Right renal pelvis (tissue), 4 donors: ENCODE data around the gene GATAD2A. TPM values are rescaled to one million over a fixed set of nuclear protein-coding genes. Genes with fewer than 3 reads are reported as not detected.
"Not testable (repeated sequence)": the region's sequence is repeated elsewhere in the genome, so short reads cannot be mapped to it uniquely, and the experiment has no call there.

Experiments used
- DNase-seq, 4 donors: peaks; one replicate each; pipeline ENCODE4 v3.0.0-alpha.2; 2013; ENCODE audit warnings: low read depth in 4 of 4, low spot score in 3 of 4, missing footprints in 1 of 4
- polyA plus RNA-seq, 4 donors: library from polyadenylated mRNA; unstranded; fragments of 120-200 nt; gene quantifications; one replicate each; pipeline ENCODE4 v1.2.1, GENCODE V29; 2013; ENCODE audit not compliant: insufficient read length in 4 of 4

GATAD2A gene
- polyA plus RNA-seq, 4 donors, result 45.6 to 51.0 (median 49.8) TPM

DNA sequence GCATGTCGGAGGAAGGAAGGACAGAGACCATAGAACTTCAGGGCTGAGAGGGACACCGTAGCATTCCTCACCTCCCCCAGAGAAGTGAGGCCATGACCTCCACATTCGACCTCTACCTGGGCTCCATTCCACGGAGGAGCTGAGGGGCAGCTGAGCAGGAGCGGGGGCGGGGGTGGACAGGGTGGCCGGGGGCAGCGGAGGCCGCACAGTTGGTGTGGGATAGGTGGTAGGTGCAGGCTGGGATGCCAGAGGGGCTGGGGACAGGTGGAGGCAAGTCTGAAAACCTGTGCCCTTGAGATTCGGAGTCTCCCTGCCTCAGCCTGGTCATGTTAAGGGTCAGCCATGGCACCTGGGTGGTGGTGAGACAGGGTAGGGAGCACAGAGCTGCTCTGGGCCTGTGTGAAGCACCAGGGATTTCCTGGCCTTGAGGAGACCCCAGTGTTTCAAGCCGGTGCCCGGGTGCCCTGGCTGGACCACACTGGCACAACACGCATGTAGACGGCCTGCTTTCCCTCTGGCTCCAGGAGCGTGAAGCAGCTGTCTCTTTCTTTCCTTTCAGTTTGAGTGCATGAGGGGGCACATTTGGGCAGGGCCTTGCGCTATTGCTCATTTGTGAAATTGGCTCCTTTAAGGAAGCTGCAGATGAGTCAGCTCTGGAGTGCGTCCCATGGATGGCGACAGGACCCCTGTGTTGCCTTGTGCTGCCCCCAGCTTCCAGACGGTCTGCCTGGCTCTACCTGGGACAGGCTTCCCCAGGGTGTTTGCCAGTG is 58.1 kb downstream of the GATAD2A start:
- no peak for DNase-seq

DNA sequence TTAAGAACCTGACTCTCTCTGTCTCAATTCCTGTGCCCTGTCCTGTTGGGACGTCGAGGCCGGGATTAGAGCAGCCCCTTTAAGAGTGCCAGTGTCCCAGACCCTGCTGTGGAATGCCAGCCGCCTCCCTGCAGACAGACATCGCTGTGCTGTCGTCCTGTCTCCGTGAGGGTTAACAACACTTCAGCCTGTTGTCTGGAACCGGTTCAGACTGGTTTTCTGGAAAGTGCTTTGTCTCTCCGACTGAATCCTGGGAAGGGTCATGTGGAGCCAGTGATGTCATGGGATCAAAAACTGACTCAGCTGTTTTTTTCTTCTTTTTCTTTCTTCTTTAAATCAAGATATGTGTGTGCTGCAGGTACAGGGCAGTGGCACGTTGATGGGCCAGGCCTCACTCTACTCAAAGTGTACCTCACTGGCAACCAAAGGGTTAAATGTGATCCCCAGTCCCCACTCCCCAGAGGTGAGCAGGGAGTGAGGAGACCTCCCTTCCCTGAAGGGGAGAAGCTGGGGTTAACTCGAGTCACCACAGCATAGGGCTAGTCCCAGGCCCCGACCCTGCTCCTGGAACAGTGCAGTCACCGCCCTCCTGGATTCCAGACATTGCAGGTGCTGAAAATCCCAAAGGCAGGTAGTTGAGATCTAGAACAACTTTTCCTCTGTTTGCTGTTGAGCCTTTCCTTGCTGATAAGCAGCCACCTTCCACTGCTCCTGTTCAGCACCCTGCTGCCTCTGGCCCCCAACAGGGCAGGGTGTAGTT is 59.0 kb downstream of the GATAD2A start:
- DNase-seq, result peak in 2 of 4 donors; percentile 67 to 72

DNA sequence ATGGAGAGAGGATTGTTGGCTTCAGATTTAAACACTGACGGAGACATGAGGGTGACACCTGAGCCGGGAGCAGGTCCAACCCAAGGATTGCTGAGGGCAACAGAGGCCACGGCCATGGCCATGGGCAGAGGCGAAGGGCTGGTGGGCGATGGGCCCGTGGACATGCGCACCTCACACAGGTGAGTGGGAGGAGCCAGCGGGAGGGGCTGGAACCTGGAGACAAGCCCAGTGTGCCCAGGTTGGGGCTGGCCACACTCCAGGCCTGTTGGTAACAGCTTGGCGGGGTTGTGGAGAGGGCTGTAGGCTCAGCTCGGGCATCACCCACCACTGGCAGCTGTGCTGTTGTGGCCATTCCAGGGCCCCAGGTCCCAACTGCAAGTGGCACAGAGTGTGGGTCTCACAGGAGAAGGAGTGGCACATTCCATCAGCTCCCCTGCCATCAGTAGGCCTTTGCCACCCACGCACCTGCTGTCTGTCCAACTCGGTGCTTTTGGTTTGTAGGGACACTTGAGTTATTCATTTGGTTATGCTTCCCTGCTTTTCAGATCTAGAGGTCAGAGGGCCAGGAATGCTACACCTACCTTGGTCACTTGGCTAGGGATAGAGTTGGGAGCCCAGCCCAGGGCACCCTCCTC is 60.1 kb downstream of the GATAD2A start:
- no peak for DNase-seq

DNA sequence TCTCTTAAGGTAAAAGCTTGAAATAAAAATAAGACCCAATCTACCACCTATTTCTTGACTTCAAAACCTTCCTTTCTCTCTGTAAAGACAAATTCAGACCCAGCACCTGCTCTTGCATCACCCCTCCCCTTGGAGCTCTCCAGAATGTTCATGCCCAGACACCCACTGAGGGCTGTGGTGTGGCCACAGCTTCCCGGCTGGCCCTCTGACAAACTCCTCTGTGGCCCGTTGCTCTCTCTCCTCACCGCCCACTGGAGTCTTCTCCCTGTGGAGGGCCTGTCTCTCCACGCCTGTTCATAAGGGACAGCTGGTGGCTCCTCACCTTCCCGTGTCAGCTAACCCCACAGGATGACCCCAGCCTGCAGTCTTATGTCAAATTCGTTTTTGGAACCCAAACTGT is 60.7 kb downstream of the GATAD2A start:
- no peak for DNase-seq

DNA sequence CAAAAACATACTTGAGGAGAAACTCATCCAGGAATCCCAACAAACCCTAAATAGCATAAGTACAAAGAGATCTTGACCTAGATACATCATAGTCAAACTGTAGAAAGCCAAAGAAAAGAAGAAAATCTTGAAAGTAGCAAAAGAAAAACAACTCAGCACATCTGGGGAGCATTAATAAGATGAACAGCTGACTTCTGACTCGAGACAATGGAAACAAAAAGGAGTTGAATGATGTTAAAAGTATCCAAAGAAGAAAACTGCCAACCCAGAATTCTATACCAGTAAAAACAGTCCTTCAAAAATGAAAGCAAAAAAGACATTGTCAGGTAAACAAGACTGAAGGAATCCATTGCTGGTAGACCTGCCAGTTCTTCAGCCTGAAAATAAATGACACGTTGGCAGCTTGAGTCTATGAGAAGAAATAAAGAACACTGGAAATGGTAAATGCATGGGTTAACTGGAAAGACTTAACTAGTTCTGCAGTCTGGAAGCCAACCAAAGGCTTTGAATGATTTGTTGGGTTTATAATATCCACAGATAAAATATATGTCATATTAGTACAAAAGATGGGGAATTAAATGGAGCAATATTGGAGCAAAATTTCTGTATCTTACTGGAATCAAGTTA is 63.1 kb downstream of the GATAD2A start:
- DNase-seq, result no peak

DNA sequence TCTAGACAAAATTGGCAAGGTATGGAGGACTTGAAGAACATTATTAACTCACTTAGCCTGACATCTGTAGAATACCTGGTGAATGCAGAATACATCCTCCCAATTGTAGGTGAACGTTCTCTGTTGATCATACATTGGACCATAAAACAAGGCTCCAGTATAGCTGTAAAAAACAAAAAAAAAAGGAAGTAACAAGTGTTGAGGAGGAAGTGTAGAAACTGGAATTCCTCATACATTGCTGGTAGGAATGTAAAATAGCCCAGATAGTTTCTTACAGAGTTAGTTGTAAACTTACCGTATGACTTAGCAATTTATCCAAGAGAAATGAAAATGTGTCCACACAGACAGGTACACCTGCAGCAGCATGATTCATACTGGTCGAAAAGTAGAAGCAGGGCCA is 65.1 kb downstream of the GATAD2A start:
- no peak for DNase-seq

DNA sequence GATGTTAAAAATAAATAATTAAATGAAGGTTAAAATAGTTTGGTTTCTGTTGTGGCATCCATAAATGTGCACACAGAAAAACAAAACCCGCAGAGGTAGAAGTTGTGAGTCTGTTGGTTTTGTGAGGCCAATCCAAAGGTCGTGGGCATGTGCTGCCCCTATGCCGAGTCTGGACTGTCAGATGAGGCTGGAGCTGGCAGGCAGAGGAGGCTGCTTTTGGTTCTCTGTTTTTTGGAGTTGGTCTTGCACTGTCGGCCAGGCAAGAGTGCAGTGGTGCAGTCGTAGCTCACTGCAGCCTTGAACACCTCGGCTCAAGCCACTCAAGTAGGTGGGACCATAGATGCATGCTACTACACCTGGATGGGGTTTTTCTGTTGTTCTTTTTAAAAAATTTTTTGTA is 66.2 kb downstream of the GATAD2A start:
- DNase-seq, result no peak

DNA sequence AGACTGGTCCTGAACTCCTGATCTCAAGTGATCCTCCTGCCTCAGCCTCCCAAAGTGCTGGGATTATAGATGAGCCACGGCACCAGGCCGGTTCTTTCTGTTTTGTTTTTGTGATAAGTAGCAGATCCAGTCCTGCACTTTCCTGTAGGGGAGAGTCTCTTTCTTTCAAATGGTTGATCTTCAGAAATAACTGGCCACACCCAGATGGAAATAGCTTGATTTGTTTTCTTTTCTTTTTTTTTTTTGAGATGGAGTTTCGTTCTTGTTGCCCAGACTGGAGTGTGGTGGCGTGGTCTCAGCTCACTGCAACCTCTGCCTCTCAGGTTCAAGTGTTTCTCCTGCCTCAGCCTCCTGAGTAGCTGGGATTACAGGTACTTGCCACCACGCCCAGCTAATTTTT is 66.6 kb downstream of the GATAD2A start:
- not testable (repeated sequence) for DNase-seq

DNA sequence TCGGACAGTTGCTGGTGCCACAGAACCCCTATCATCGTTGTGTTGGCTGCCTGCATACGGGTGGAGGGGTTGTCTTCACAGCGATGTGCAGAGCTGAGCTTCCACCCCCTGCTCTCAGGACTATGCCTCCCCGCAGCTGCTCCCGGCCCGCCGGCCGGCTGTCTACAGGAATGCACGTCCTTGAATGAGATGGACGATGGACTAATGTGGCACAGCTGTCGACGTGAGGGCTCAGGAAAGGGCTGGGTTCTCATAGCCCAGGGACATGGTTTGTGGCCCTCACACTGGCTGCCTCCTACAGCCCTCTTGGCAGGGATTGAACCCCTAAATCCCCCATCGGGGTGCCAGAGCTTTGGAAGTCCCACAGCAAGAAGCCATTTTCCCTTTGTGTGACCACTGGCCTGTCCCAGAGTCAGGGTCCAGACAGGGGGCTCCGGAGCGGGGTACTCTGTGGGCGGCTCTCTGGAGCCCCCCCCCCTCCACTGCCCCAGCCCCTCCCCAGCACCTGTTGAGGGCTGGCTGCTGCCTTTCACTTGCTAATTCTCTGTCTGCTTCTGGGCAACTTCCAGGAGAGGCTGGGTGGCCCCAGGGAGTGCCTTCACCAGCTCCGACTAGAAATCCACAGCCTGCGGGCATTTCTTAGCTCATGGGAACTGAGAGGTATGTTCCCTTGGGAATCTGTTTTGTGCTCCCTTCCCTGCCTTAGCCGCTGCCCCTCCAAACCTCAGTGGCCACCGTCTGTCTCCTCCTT is 69.7 kb downstream of the GATAD2A start:
- no peak for DNase-seq

DNA sequence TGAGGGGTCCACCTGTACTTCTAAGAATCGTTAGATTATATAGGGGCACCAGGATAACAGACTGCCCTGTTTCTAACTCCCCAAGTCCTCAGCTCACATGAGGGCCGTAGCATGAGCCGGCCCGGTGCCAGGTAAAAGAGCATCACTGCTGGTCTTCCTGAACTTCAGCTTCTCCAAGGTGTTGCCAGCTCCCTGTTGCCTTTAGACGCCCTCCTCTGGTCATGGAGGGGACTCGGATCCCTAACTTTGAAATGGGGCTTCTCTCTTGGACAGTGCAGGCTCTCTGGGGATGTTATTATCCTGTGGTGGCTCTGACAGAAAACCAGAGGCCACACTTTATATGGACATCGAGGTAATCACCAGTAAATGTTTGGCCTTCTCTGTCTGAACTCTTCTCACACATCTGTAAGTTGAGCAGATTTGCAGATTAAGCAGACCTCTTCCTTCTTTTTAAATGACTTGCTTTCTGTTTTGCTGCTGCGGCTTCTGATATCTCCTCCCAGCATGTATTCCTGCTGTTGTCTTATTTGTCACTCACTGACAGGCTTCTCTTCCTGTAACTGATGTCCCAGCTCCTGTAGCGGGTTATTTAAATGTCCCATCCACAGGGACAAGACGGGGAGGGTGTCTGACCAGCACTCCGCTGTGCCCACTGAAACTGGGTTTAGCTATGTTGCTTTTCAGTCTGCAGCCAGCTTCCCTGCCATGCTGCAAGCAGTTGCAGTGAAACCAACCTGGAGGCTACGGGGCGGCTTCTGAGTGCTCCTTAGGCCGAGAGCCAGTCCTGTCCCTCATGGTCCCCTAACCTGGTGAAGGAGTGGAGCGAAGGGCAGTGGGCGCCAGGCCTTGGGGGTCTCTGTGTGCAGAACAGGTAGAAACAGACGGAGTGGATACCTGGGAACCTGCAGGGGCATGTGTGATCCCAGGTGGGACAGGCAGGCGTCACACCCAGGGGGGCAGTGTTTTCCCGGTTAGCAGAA is 70.7 kb downstream of the GATAD2A start:
- no peak for DNase-seq

DNA sequence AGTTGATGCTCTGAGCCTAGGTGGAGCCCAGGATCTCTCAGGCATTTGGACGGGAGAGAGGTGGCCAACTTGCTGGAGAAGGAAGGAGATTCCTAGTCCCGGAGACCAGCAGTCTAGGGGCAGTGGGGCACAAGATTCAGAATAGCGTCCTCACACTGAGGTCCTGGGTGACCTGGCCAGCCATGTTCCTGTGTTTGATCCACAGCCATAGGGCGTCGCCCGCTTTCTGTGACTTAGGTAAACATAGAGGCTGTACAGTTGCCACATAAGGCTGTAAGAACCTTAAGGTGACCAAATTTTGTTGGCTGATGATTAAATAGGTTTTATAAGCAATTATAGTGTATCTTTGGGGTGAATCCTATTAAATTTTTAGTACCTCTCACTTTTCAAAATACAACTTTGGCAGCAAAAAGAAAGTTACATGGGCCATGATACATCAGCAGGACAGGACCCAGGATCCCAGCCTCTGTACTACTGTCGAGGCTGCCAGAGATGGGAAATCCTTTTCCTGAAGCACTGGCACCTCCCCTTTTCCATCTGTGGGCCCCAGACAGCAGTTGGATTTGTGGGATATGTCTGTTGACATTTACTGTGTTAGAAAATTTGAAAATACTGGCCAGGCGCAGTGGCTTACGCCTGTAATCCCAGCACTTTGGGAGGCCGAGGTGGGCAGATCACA is 72.4 kb downstream of the GATAD2A start:
- no peak for DNase-seq

DNA sequence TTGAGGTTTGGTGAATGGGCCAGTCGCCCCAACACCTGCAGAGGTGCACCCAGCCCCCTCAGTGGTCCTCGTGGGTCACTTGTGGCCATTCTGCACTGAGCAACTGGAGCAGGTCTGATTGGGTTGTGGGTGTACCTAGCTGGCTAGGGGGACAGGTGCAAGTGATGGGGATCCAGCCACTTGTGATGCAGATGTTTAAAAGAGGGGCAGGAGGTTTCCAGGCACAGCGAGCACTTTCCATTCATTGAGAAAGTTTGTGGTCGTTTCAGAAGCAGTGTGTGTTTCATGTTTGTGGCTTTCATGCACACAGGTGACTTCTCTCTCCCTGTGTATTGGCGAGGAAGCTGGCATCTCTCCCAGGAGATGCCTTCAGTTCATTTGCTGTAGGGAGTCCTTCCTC is 75.2 kb downstream of the GATAD2A start:
- no peak for DNase-seq

DNA sequence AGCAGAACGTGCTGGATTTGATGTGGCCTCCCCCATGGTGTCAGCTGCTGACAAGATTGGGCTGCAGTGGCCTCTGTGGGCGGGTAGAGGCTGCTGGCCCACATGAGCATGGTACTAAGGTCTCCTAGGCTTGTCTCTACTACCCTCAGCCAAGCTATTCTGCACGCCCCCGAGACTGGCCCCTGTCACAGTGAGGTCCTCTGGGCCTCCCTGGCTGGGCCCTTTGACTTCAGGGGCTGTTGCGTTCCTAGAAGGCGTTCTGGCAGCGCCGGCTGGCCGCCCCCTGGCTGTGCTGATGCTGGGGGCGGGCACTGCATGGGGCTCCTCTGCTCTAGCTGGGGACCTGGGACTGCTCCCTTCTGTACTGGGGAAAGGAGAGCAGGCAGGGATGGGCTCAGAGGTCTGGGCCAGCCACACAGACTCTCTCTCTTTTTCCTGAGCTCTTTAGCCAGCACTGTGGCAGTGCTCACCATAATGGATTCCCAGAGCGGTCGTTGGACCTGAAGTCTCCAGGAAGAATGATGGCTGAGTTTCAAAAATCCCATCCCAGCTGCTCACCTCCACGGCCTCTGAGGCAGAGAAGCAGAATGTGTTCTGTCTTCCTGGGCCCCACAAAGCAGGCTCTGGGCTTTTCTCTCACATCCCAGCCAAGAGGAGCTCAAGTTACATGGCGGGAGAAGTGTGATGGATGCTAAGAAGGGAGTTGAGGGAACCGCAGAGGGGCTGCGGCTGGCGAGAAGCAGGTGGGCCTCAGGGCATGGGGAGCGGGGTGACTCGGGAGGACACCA is 77.5 kb downstream of the GATAD2A start:
- DNase-seq, result no peak

DNA sequence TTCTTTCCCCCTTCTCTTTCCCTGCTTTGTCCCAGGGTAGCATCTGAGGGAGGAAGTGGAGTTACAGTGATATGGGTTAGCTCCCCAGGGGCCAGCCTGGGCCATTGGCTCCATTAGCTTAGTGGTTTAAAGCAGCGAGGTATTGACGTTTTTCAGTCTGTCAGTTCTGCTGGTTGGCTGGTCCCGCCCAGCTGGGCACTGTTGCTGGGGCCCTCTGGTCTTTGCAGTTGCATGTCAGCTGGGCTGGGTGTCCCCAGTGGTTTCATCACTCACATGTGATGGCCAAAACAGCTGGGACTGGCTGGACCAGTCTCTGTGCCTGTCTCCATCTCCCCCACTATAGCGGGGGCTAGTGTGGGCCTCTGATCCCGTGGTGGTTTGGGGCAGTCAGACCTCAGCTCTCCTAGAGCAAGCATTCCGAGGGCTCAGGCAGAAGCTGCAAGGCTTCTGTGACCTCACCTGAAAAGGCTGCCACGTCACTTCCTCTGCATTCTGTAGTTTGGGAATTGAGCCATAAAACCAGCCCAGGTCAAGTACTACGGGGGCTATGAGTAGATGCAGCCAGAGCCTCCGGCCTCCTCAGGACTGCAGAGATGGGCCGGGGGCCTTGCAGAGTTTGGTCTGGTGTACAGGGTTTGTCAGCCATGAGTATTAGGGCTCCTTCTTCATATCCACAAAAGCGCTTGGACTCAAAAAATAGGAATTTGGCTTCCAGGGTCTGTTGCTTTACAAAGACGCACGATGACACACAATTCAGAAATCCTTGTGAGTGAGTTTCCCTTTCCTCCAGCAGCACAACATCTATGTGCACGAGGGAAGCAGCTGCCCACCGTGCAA is 79.9 kb downstream of the GATAD2A start:
- DNase-seq, result no peak

DNA sequence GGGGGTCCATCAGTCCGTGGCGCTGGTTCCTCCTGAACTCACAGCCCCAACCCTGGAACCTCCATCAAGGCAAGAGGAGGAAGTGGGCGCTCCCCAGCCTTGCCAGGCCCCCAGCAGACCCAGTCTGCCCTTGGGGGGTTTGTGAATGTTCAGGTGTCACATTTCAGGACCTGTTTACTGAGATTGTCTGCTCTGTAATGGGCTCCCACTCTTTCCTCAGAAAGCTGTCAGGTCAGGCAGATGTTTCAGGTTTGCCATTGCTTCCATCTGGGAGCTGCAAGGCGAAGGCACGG is 80.5 kb downstream of the GATAD2A start:
- DNase-seq, result no peak

DNA sequence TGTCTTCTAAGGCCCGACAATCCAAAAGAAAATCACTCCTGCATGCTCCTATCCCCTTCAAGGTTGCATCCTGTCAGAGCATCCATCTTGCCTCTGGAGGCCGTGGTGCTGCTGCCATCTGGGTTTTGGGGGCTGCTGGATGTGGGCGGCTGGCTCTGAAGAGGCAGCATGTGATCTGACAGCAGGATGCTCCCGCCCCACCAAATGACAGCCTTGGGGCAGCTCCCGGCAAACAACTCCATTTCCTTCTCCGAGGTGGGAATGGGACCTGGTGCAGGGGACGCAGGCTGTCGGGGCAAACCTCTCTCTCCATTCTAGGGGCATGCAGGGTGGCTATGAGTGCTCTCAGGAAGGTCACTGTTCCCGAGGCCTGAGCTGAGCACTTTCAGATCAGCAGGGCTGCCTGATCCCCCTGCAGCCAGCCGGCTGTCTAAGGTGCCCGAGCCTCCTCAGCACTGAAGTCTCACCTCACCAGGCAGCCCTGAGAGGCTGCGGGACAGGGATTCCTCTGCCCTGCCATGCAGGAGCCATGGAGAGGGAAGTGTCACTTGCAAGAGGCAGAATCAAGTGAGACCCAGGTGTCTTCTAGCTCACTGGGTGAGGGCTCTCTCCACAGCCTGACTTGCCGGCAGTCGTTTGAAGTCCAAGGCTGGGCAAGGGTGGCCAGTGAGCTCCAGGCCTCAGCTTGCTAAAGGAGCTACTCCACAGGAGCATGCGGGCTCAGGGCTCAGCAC is 81.0 kb downstream of the GATAD2A start:
- no peak for DNase-seq
